SK-N-SH (cell line): Measurements from ENCODE around the gene TMEM14C.
A peak's percentile ranks its signal among the peaks of the same experiment; 100 is the strongest.

Experiments
- CTCF ChIP-seq: fragments of 200-600 bp; sonication (generic); IDR thresholded peaks from 2 replicates; pipeline ENCODE4 v1.6.1; 2017; ENCODE audit warnings: antibody characterized with exemption, mild to moderate bottlenecking, moderate library complexity
- TAF1 ChIP-seq: IDR thresholded peaks from 2 replicates; pipeline ENCODE4 v1.6.1; 2012; ENCODE audit warnings: low read depth, mild to moderate bottlenecking, low read length, moderate library complexity, borderline replicate concordance

GRCh38 chr6:10759312-10759839, 36.5 kb downstream of the TMEM14C start:
- TF ChIP-seq TAF1 (no peak), CTCF (peak; percentile 61)
